SH-SY5Y (cell line): ENCODE data around the gene MIOS.

Source experiments
- GATA2 ChIP-seq: IDR thresholded peaks from 2 replicates; pipeline ENCODE4 v1.6.1; 2011; ENCODE audit warnings: mild to moderate bottlenecking, low read depth, low read length
- GATA3 ChIP-seq: IDR thresholded peaks from 2 replicates; pipeline ENCODE4 v1.6.1; 2011; ENCODE audit warnings: low read depth, mild to moderate bottlenecking, low read length, moderate library complexity

DNA sequence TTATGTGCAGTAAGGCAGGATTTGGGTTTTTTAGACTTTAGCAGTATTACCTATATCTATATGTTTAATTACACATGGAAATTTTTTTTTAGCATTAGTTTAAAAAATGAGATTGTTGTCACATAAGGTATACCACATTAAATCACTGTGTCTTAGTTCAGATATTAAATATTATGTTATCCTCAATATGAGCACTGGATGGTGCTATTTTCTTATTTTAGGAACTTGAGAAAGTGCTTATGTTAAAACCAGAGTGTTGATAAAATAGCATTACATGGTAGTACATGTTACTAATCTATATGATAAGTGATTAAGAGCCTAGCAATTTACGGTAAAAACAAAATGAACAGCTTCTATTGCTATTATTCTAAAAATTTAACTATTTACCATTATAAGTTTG lies 28.8 kb downstream of the MIOS start:
- no peak for TF ChIP-seq GATA2
- TF ChIP-seq GATA3 = no peak
